HepG2 (cell line): Measurements from ENCODE around the gene KCTD16. TPM values are rescaled to one million over a fixed set of nuclear protein-coding genes. Genes with fewer than 3 reads are reported as not detected.

Experiments
- ATAD3A ChIP-seq: sonication (generic); formaldehyde crosslinking; IDR thresholded peaks from 2 replicates; pipeline ENCODE4 v1.4.0; 2020; ENCODE audit warnings: missing genetic modification reagents
- CEBPG ChIP-seq: IDR thresholded peaks from 2 replicates; pipeline ENCODE4 v1.6.1; 2016
- CERS6 ChIP-seq: sonication (generic); formaldehyde crosslinking; IDR thresholded peaks from 2 replicates; pipeline ENCODE4 v1.5.0; 2020; ENCODE audit warnings: missing genetic modification reagents
- GATAD2A ChIP-seq: IDR thresholded peaks from 2 replicates; pipeline ENCODE4 v1.6.1; 2016
- MED1 ChIP-seq: sonication (generic); formaldehyde crosslinking; IDR thresholded peaks from 2 replicates; pipeline ENCODE4 v1.4.0; 2020; ENCODE audit warnings: missing genetic modification reagents
- NCOR1 ChIP-seq: fragments of 200-600 bp; sonication (generic); IDR thresholded peaks from 2 replicates; pipeline ENCODE4 v1.7.0; 2017; ENCODE audit warnings: antibody characterized with exemption, low read length, borderline replicate concordance
- PHF5A ChIP-seq: IDR thresholded peaks from one replicate; pipeline ENCODE4 v1.6.1; 2018; ENCODE audit warnings: low read depth, missing genetic modification reagents; ENCODE audit not compliant: unreplicated experiment
- ZBTB3 ChIP-seq: sonication (generic); formaldehyde crosslinking; IDR thresholded peaks from 2 replicates; pipeline ENCODE4 v1.4.0; 2020; ENCODE audit warnings: low read depth, mild to moderate bottlenecking, moderate library complexity, missing genetic modification reagents, borderline replicate concordance
- ZBTB33 ChIP-seq: sonication (generic); formaldehyde crosslinking; IDR thresholded peaks from 2 replicates; pipeline ENCODE4 v1.4.0; 2020; ENCODE audit warnings: missing genetic modification reagents
- ZNF317 ChIP-seq: sonication (generic); formaldehyde crosslinking; IDR thresholded peaks from 2 replicates; pipeline ENCODE4 v1.5.0; 2020; ENCODE audit warnings: mild to moderate bottlenecking, missing genetic modification reagents
- ZNF44 ChIP-seq: sonication (generic); formaldehyde crosslinking; IDR thresholded peaks from 2 replicates; pipeline ENCODE4 v1.5.1; 2020; ENCODE audit warnings: mild to moderate bottlenecking, missing genetic modification reagents
- ZNF616 ChIP-seq: sonication (generic); formaldehyde crosslinking; IDR thresholded peaks from 2 replicates; pipeline ENCODE4 v1.5.0; 2020; ENCODE audit warnings: low read depth, mild to moderate bottlenecking, missing genetic modification reagents
- ZNF747 ChIP-seq: sonication (generic); formaldehyde crosslinking; IDR thresholded peaks from 2 replicates; pipeline ENCODE4 v1.8.1; 2023; ENCODE audit warnings: missing genetic modification reagents, mild to moderate bottlenecking, borderline replicate concordance
- polyA plus RNA-seq, 8 experiments: library from polyadenylated mRNA; depleted of rRNA in 3 of 8; stranded (reverse) in 7 of 8; unstranded in 1 of 8; fragments of >200 nt; fragmentation: Illumina TruSeq in 4 of 8; extraction: Trizol in 4 of 8; gene quantifications; 2 replicates each; pipeline versions ENCODE4 v1.2.1 to v1.2.3, GENCODE V29; 2011 to 2016; ENCODE audit warnings: low read depth in 4 of 8, missing spikeins in 1 of 8, mixed read lengths in 1 of 8; ENCODE audit not compliant: insufficient read depth in 1 of 8
- total RNA-seq, 5 experiments: library from RNA; depleted of rRNA; stranded (reverse); fragments of >200 nt; fragmentation: Illumina TruSeq; extraction: Trizol; gene quantifications; 2 replicates each; pipeline ENCODE4 v1.2.3, GENCODE V29; 2016; ENCODE audit warnings: low read depth in 1 of 5
- TF ChIP-seq, protein P1 (sequence below): sonication (generic); formaldehyde crosslinking; IDR thresholded peaks from 2 replicates; pipeline ENCODE4 v1.4.0; 2020; ENCODE audit warnings: missing genetic modification reagents
- TF ChIP-seq, protein P2 (sequence below): sonication (generic); formaldehyde crosslinking; IDR thresholded peaks from 2 replicates; pipeline ENCODE4 v1.9.0; 2021; ENCODE audit warnings: missing genetic modification reagents, borderline replicate concordance
- TF ChIP-seq, protein P3 (sequence below): sonication (generic); formaldehyde crosslinking; IDR thresholded peaks from 2 replicates; pipeline ENCODE4 v1.4.0; 2020; ENCODE audit warnings: missing genetic modification reagents

Gene KCTD16
- total and polyA plus RNA-seq, 2 of the 13 experiments (the other 11 are each of a cell fraction or from before 2014, with no cell fraction given): 0.02 to 0.09 TPM

DNA sequence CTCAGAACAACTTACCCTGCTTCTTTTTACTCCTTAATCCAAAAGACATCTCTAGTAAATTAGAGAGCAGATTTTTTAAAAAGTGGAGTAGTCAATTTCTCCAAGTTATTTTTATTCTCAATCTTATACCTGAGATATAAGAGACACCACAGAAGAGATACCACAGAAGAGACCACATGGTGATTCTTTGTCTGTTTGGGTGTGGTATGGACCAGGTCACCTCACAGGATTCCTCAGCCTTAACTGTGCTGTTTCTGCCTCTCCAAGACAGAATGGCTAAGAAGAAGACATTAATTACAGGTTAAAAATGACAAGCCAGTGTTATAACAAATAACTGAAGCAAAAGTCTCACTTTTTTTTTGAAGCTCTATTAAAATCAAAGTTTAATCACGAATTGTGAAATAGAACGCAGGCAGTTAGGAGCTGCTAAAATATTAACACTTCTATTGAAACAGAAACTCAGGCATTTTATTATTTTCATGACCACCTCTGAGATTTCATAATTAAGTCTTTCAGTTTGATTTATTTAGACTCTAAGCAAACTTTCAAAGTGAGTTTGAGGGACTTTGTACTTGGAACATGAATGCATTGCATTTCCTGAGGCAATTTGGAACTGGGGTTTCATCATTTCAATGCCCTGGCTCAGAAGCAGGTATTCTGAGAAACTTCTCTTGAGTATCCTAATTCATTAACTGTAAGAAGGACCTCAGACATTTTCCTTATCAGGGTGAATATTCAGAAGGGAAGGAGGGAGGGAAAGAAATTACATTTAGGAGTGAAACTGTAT, 280.7 kb downstream of the KCTD16 start (continued):
- TF ChIP-seq, protein P1, sequence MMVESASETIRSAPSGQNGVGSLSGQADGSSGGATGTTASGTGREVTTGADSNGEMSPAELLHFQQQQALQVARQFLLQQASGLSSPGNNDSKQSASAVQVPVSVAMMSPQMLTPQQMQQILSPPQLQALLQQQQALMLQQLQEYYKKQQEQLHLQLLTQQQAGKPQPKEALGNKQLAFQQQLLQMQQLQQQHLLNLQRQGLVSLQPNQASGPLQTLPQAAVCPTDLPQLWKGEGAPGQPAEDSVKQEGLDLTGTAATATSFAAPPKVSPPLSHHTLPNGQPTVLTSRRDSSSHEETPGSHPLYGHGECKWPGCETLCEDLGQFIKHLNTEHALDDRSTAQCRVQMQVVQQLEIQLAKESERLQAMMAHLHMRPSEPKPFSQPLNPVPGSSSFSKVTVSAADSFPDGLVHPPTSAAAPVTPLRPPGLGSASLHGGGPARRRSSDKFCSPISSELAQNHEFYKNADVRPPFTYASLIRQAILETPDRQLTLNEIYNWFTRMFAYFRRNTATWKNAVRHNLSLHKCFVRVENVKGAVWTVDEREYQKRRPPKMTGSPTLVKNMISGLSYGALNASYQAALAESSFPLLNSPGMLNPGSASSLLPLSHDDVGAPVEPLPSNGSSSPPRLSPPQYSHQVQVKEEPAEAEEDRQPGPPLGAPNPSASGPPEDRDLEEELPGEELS (CRISPR knock-in tag): no peak
- TF ChIP-seq ZBTB3 (CRISPR knock-in tag) (no peak), NCOR1 (no peak), ZNF747 (CRISPR knock-in tag) (no peak), ATAD3A (CRISPR knock-in tag) (no peak), CERS6 (CRISPR knock-in tag) (no peak), ZBTB33 (CRISPR knock-in tag) (no peak), GATAD2A (CRISPR knock-in tag) (0 out of 2 replicates have a peak, but pooled peaks have one; percentile 13), ZNF44 (no peak), CEBPG (peak; percentile 65), PHF5A (CRISPR knock-in tag) (no peak), ZNF317 (CRISPR knock-in tag) (no peak), ZNF616 (no peak), MED1 (CRISPR knock-in tag) (no peak)
- TF ChIP-seq, protein P2, sequence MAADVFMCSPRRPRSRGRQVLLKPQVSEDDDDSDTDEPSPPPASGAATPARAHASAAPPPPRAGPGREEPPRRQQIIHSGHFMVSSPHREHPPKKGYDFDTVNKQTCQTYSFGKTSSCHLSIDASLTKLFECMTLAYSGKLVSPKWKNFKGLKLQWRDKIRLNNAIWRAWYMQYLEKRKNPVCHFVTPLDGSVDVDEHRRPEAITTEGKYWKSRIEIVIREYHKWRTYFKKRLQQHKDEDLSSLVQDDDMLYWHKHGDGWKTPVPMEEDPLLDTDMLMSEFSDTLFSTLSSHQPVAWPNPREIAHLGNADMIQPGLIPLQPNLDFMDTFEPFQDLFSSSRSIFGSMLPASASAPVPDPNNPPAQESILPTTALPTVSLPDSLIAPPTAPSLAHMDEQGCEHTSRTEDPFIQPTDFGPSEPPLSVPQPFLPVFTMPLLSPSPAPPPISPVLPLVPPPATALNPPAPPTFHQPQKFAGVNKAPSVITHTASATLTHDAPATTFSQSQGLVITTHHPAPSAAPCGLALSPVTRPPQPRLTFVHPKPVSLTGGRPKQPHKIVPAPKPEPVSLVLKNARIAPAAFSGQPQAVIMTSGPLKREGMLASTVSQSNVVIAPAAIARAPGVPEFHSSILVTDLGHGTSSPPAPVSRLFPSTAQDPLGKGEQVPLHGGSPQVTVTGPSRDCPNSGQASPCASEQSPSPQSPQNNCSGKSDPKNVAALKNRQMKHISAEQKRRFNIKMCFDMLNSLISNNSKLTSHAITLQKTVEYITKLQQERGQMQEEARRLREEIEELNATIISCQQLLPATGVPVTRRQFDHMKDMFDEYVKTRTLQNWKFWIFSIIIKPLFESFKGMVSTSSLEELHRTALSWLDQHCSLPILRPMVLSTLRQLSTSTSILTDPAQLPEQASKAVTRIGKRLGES (CRISPR knock-in tag): no peak
- TF ChIP-seq, protein P3, sequence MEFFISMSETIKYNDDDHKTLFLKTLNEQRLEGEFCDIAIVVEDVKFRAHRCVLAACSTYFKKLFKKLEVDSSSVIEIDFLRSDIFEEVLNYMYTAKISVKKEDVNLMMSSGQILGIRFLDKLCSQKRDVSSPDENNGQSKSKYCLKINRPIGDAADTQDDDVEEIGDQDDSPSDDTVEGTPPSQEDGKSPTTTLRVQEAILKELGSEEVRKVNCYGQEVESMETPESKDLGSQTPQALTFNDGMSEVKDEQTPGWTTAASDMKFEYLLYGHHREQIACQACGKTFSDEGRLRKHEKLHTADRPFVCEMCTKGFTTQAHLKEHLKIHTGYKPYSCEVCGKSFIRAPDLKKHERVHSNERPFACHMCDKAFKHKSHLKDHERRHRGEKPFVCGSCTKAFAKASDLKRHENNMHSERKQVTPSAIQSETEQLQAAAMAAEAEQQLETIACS: no peak
